GM03348 (cell line): ENCODE measurements around the gene EHD4.

Experiments used
- DNase-seq: peaks from one replicate; pipeline ENCODE4 v3.0.0; 2012; ENCODE audit warnings: low spot score

The EHD4 gene

DNA sequence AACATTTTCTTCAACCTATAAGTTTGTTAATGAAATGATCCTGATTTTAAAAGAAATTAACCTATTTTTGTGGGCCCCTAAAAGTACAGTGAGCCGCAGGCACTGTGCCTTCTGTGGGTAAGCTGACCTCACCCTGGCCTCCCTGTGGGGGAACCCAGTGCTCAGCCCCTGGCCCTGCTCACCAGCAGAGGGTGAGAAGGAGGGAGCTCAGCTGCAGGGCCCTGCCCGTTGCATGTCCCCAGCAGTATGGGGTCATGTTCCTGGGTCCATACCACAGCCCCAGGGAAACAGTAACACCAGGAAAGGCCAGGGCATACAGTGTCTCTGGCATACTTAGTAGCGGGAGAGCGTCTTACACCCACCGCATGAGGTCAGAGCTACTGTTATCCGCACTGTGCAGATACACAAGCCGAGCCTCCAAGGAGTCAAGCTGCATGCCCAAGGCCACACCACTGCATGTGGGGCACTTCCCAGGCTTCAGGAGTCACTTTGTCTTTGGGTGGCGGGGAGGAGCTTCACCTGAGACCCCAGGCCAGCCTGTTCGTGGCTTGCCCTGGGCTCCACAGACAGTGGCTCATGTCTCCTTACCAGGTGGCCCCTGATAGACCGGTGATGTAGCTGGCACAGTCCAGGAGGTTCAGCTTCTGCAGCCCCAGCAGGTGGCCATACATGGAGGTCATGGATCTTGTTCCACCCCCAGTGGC lies 22.6 kb upstream of the EHD4 start:
- DNase-seq: no peak

DNA sequence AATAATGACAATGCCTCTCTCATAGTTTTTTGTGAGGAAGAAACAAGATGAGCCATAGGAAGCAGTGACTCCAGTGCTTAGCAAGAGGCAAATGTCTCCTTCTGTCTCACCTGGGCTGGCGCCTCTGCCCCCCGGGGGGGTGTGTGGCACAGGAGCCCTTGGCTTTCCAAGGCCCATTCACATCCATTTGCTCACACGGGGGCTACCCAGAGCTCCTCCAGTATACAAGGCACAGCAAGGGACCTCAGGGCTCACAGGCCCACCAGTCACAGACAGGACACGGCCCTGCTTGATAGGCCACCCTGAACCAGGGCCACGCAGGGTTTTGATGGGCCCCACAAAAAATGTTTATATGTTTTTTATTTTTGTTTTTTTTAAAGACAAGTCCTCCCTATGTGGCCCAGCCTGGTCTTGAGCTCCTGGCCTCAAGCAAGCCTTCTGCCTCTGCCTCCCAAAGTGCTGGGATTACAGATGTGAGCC lies 21.9 kb upstream of the EHD4 start:
- DNase-seq: no peak

DNA sequence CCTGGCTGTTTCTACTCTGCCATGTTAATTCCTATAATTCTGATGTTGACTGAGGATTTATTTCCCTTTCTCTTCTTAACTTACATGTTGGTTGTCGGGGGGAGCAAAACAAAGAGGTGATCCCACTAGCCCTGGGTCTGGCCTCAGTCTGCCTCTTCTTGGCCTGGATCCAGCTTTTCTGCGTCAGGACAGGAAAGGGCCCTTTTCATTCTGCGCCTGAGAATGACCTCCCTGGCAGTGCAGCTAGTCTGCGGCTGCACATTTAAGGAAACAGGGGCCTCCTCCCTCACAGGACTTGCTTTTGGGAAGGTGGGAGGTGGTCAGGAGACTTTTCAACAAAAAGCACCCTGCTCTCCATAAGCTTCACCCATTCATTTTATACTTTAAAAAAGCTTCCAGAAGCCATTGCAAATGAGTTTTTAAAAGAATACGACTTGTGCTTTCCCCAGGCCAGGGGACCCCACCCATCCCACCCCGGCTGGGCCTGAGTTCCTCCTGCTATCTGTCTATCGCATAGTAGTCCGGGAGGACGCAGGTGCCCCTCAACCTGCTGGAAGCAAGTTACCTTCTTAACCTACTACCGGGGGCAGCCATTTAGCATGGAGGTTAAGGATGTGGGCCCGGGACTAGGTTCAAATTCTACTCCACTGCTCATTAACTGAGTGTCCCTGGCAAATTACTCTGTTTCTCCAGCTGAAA lies 21.3 kb upstream of the EHD4 start:
- DNase-seq: no peak

DNA sequence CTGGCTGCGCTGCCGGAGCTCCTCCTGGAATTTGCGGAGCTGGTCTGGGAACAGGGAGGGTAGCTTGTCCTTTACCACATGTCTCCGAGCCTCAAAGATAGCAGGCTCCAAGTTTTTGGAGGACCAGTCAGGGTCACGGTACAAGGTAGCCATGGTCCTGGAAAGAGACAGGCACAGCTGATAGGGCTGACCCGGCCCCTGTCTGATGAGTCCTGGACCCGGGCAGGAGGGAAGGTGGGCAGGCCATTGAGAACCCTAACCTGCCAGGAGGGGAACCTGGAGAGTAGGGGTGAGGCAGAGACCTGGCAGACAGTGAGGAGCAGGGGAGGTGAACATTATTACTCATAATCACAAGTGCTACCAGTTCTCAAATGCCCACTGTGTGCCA lies 20.4 kb upstream of the EHD4 start:
- no peak for DNase-seq

DNA sequence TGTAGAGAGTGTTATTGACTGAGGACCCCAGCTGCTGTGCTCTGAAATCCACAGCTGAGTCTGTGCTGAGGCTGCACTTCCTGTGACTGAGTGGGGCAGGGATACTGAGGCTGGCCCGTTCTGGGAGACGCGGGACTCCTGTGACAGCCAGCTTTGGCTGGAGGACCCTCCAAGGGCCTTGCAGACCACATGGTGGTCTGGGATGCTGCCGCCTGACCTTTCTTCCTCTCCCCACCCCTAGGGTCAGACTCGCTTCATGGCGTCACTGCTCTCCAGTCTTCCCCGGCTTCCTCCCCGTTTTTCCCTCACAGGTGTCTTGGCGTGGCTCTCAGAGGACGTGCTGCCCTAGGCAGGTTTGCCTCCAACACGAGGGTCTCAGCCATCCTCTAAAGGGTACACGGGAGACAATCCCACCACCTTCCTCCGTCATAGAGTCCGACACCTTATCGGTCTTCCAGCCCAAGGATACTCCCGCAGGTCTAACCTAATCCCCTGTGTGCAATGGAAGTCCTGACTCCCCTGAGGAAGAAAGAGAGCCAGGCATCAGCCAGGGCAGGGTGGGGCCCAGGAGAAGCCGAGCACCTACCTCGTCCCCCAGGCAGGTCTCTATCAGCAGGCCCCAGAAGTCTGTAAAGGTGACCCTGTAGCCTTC lies 19.9 kb upstream of the EHD4 start:
- DNase-seq: no peak

DNA sequence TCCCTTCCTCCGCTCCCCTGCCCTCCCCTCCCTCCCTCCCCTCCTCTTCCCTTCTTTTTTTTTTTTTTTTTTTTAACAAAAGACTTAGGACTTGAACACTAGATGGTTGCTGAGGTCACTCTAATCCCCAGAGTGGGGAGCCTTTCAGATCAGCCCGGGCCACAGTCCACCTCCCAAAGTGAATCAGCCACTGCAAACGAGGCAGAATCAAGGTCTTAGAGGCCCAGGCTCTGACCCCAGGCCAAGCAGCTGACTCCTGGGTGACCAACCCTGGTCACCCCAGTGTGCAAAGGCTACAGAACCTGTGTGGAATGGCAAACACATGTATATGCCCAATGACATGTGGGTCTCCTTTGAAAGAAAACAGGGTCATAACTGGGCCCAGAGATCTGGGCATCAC lies 18.3 kb upstream of the EHD4 start:
- no peak for DNase-seq

DNA sequence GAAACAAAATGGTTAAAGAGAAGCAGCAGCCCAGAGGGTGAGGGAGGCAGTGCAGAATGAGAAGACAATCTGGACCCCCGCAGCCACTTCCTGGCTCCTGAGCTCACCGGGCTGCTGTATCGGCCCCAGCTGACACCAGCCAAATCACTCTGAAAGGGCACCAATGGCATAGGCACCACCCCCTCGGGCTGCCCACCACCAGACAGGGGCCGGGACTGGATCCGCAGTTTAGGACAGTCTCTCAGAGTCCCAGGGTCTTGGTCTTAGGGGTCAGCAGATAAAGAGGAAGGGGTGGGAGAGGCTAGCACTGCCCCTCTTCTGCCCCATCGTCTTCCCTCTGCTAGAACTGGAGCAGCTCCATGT lies 17.9 kb upstream of the EHD4 start:
- no peak for DNase-seq

DNA sequence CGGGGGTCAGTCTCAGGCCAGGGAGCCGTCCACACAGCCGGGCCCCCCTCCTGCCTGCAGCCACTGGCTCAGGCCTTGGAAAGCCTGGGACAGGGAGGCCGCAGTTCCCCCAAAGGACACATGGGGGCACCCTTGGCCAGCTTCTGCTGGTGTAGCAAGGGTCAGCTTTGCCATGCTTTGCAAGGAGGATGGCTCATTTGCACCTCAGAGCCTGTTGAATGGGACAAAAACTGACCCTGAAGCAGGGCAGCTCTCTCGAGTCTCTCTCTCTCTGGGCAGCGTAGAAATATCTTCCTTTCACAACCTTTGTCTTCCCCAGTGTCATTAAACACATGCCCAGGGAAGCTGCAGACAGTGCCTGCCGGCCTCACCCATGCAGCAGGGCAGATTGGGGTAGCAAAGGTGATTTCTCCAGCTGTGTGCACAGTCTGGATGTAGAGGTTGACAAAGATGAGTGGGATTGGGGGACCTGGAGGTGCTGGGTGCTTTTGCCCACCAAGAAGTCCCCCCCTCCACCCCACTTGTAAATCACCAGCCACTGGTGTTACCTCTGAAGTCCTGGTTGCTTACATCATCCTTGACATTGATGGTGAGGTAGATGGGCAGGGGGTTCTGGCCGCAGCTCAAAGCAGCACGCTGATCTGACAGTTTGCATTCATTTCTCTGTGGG lies 17.4 kb upstream of the EHD4 start:
- peak; percentile 93 for DNase-seq

DNA sequence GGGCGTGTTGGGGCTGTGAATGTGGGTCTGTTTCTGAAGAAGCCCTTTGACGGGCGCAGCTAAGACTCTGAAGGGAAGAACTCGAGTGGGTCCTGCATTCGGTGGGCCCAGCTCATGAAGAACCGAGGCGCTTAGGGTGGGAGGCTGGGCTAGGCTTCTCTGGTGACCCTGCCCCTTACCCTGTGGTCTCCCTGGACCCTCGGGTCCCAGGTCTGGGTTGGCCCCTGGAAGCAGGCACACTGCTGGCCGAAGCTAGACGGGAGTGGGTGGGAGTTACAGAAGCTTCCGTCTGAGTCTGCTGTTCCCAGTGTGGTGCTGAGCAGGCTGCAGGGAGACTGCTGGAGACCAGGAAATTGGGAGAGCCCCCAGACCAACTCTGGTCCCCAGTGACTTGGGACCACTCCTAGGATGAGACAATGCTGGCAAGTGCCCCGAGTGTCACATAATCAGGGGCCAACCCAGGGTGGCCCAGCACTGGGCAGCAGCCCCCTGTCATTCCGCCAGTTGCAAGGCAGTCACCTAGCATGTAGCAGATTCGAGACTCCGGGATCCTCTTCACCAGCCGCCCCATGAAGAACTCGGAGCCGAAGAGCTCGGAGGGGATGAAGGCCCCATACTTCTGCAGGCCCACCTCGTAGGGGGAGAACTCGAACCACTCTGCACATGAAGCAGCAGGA lies 16.7 kb upstream of the EHD4 start:
- DNase-seq: no peak

DNA sequence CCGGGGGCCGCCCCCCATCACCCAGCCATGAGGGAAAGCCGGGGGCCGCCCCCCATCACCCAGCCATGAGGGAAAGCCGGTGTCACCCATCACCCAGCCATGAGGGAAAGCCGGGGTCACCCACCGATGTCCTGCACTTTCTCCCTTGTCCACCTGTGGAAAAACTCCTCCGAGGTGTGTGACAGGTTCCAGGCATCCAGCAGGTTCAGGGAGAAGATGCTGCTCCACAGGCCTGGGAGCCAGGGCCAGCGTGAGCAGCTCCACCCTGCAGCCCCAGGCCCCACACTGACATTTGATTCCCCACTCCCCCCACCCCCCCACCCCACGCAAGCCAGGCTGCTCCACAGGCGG lies 15.5 kb upstream of the EHD4 start:
- DNase-seq: no peak

DNA sequence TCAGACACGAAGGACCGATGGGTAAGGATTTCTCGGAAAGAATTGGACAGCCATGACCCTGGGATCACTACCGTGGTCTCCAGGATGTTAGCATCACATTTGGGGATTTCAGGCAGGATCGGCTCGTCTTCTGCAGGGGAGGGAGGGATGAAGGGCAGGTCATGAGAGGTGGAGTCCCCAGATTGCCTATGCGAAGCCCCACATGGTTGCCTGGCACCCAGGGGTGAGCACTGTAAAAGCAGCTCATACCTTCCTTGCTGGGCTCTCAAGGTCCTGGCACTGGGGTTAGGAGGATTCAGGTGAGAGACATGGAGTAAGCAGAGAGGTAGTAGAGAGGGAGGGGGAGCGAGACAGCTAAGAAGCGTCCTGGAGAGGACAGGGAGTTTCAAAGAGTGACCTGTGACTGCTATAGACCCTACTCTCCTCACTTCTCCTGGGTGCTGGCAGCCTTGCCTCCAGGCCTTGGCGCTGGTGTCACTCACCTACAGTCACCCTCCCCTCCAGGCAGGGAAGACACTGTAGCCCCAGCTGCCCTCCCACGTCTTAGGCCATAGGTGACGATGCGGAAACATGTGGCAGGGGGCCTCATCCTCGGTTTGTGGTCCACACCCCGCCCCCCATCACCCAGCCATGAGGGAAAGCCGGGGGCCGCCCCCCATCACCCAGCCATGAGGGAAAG lies 15.0 kb upstream of the EHD4 start:
- DNase-seq: no peak

DNA sequence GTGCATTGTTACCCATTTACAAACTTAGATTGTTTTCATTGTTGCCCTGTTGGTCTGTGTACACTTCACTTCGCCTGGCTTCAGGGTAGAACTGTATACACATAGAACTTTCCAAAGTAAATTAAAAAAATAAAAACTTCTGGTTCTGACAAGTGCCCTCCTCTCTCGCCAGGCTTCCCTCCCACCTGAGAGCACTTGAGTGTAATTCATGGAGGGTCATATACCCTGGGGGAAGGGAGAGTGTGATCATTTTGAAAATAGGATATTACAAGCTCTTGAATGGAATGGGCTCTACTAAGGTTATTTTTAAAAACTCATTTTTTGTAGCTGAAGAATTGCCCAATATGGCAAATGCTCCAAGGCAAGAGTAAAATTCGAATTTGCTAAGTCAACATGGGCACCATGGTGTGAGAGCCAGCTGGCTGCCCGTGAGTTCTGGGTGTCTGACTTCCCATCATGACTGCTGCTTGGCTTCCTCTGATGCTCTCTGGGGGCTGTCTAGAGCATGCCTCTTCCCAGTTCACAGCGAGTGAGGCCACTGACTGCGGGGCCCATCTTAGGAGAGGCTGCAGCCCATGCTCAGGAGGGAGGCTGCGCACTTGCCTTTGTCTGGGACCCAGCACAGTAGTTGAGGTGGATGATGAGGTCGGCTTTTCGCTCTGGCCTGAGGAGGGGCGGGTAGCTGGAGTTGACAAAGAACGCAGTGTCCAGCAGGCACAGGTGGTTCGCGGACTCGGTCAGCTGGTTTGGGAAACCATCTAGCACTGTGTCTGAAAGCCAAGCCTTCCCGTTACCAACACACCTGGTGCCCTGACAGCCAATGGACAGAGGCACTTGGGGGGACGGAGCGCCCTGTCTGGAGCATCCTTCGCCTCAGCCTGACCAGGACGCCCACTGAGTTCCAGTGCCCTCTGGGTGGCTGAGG lies 13.1 kb upstream of the EHD4 start:
- DNase-seq: no peak

DNA sequence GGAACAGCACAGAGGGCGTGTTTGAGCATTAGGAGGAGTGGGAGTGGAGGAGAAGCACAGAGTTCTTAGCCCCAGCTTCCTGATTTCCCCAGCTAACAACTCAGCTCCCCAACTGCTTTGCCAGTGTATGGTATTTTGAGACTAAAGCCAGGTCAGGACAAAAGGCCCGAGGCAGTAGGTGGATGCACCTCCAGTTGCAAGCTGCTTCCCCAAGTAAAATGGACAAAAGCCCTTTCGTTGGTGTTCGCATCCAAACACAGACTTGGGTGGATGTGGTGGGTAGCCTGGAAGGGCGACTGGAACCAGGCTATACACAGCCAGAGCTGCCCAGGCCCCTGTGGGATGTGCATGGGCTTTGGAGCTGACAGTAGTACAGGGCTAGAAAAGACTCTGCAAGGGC lies 12.3 kb upstream of the EHD4 start:
- DNase-seq: no peak

DNA sequence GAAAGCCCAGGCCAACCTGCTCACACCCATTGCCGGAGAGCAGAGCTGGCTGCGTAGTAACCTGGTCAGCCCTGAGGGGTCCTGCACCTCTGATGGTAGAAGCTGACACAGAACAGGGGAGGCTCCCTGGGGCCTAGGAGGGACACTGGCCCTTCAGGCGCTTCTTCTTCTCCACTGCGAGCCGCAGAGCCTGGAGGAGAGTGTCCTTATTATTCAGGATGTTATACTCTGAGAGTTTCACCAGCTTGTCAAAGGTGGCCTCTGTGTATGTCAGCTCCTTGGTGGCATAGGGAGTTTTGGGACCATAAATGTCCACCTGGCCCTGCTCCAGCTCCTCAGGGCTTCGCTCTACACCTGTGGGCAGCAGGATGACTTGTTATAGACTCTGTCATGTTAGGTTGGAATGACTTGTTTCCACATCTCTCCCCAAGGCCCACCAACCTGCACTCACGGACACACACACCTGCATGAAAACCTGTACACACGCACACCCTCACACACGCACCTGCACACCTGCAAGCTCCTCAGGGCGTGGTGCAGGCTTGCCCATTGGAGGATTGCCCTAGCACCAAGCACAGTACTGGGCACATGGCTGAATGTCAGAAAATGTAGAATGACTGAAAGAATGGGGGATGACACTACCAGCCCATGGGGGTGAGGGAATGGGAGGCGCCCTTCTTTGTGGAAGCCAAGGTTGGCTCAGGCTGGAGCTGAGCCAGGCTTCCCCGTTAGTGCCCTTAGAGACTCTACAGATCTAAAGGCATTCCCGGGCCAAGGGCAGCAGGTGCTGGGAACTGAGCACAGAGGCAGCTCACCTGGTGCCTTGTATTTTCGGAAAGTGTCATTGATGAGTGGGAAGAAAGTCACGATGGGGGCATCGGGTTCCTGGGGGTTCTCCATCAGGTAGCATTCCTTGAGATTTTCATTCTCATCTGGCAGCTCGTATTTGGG lies 11.5 kb upstream of the EHD4 start:
- DNase-seq: no peak

DNA sequence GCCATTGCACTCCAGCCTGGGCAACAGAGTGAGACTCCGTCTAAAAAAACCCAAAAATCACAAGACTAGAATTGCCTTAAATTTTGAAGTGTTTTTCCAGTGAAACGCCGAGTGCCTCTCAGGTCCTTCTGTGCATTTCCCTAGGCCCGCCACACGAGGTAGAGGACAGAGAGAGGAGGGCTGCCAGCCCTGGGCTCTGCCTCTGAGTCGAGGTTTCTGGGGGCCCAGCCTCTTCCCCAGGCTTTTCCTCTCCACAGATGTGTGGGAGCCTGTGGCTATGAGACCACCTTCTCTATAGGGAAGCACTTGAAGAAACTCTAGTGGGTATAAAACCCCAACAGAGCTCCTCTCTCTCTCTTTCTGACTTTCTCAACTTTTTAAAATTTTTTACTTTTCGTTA lies 10.9 kb upstream of the EHD4 start:
- no peak for DNase-seq

DNA sequence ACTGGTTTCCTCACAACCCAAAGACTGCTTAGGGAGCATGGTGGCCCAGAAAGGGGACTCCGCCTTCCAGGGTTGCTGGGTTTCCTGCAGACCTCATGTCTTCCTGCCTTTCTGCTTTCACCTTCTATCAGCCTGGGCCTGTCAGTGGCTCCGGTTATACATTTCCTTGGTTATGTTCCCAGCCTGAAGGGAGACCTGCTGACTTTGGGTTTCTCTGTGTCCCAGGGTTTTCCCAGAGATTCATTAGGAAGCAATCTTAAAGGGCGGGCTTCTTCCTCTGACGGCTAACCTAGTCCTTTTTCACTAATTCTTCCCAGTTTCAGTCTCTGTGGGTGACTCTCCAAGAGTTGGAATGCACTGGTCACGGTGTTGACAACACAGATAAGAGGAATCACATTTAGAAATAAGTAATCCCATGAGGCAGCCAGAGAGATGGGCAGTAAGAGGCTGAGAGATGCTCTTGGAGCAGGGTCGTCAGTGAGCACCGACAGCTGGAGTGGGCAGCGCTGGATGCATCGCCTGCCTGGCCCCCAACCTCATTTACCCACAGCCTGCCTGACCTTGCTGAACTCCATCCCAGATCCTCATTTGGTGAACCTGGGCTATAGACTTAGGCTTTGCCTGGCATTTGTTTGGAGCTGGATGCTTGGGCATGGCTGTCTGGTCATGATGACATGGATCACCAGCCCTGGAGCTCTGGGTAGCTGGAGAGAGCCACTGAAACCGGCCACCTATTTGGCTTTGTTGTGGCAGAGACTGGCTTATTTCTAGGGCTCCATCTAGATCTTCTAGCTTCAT lies 10.0 kb upstream of the EHD4 start:
- no peak for DNase-seq

DNA sequence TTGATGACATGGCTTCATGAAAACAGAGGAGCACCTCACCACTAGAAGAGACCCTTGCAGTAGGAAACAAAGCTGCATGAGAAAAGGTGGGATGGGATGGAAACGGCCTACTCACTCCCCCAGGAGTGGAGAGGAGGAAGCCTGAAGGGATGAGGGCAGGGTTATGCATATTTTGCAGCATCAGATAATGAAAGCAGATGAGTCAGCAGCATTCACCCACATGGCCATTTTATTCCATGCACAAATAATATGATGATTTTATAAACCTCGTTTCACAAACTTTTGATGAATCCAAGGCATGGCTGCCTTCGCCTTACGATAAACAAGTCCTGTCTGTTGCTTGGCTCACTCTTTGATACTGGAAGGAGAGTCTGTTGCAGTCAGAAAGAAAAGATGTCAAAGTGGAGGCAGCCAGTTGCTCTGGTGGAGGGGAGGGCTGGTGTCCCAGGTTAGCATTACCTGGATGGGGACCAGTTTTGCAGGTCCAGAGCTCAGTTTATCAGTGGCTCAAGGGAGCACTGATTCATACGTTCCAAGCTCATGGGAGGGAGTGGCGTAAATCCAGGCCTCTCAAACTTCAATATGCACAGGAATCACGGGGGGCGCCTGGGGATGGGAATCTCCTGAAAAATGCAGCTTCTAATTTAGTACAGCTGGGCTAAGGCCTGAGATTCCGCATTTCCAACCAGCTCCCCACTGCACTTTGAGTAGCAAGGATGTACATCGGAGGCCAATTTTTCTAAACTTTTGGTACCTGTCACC lies 9.2 kb upstream of the EHD4 start:
- peak; percentile 44 for DNase-seq
